H1 (cell line): Measurements from ENCODE around the gene RBM25. TPM values are rescaled to one million over a fixed set of nuclear protein-coding genes. Genes with fewer than 3 reads are reported as not detected.

ENCODE experiments used
- CTCF ChIA-PET: fragments of 300-600 bp; sonication (Branson Sonifier 250); formaldehyde crosslinking; loops from one replicate; lab custom pipeline; 2021; ENCODE audit not compliant: partially characterized antibody; lab: Charles Lee
- POLR2A ChIA-PET: fragments of 300-600 bp; sonication (Branson Sonifier 250); formaldehyde crosslinking; loops from one replicate; lab custom pipeline; 2021; ENCODE audit warnings: inconsistent platforms; ENCODE audit not compliant: partially characterized antibody; lab: Charles Lee
- DNase-seq, 2 experiments: peaks; one replicate each; pipeline versions ENCODE4 v3.0.0 to v3.0.0-alpha.2; 2010 to 2022; ENCODE audit warnings: low spot score in 2 of 2, low read depth in 1 of 2, mixed read lengths in 1 of 2
- FAIRE-seq: peaks from 2 replicates; lab custom pipeline; 2011; peaks lifted over from hg19 to GRCh38; lab: Jason Lieb, UNC
- H2AFZ ChIP-seq: 2 replicates; pipeline ENCODE4 v1.8.1; 2012; ENCODE audit warnings: low read length, inconsistent platforms
- H2AK5ac ChIP-seq: 2 replicates; pipeline ENCODE4 v1.6.1; 2013; ENCODE audit warnings: low read depth, low read length
- H2BK120ac ChIP-seq: replicated peaks from 2 replicates; pipeline ENCODE3; 2013; ENCODE audit warnings: low read depth, low read length, inconsistent platforms
- H2BK12ac ChIP-seq: 2 replicates; pipeline ENCODE4 v1.6.1; 2013; ENCODE audit warnings: low read depth, low read length
- H2BK15ac ChIP-seq: 2 replicates; pipeline ENCODE4 v1.6.1; 2013; ENCODE audit warnings: low read length
- H2BK20ac ChIP-seq: 2 replicates; pipeline ENCODE4 v1.6.1; 2013; ENCODE audit warnings: low read length
- H2BK5ac ChIP-seq: 2 replicates; pipeline ENCODE4 v1.6.1; 2013; ENCODE audit warnings: low read depth, low read length
- H3K14ac ChIP-seq: 2 replicates; pipeline ENCODE4 v1.6.1; 2013; ENCODE audit warnings: inconsistent platforms; ENCODE audit not compliant: insufficient read length
- H3K18ac ChIP-seq: 2 replicates; pipeline ENCODE4 v1.6.1; 2013; ENCODE audit warnings: low read length; ENCODE audit errors: extremely low read depth
- H3K23ac ChIP-seq: 2 replicates; pipeline ENCODE4 v1.6.1; 2013; ENCODE audit warnings: inconsistent platforms; ENCODE audit not compliant: insufficient read length
- H3K23me2 ChIP-seq: 2 replicates; pipeline ENCODE4 v1.6.1; 2013; ENCODE audit warnings: low read depth, low read length
- H3K27ac ChIP-seq: 2 replicates; pipeline ENCODE4 v1.6.1; 2011; ENCODE audit warnings: low read depth, low read length, inconsistent platforms
- H3K27me3 ChIP-seq, 4 experiments: replicated peaks in 1 of 4; 1 replicate in 1 of 4; 2 replicates in 3 of 4; pipeline versions ENCODE4 v1.6.1 to v1.8.1; 2011 to 2013; ENCODE audit warnings: low read length in 3 of 4, mild to moderate bottlenecking in 3 of 4, inconsistent platforms in 2 of 4, mixed read lengths in 2 of 4, moderate library complexity in 1 of 4; ENCODE audit not compliant: control insufficient read depth in 3 of 4, insufficient read depth in 3 of 4; ENCODE audit errors: extremely low read depth in 1 of 4
- H3K36me3 ChIP-seq, 4 experiments: 2 replicates each; pipeline versions ENCODE4 v1.6.1 to v1.8.1; 2011 to 2013; ENCODE audit warnings: mild to moderate bottlenecking in 4 of 4, low read length in 3 of 4, moderate library complexity in 2 of 4, control low read depth in 1 of 4, inconsistent platforms in 1 of 4; ENCODE audit not compliant: insufficient read depth in 4 of 4, control insufficient read depth in 2 of 4
- H3K4ac ChIP-seq: replicated peaks from 2 replicates; pipeline ENCODE3; 2013; ENCODE audit warnings: low read length, low read depth, mixed read lengths, inconsistent platforms; ENCODE audit not compliant: insufficient read length
- H3K4me1 ChIP-seq, 4 experiments: replicated peaks in 1 of 4; 1 replicate in 1 of 4; 2 replicates in 3 of 4; pipeline versions ENCODE4 v1.6.1 to v1.8.1; 2011 to 2013; ENCODE audit warnings: low read length in 3 of 4, inconsistent platforms in 2 of 4, mixed read lengths in 1 of 4; ENCODE audit not compliant: insufficient read depth in 4 of 4, control insufficient read depth in 3 of 4
- H3K4me2 ChIP-seq, 2 experiments: 2 replicates each; pipeline versions ENCODE4 v1.6.1 to v1.8.1; 2011 to 2013; ENCODE audit warnings: low read depth in 2 of 2, low read length in 2 of 2, control low read depth in 1 of 2, inconsistent platforms in 1 of 2, mild to moderate bottlenecking in 1 of 2; ENCODE audit not compliant: insufficient read depth in 1 of 2
- H3K4me3 ChIP-seq, 4 experiments: fragments of 200-600, 300-600 bp in 1 of 4; sonication (generic), shearing (Covaris generic), sonication (Bioruptor Twin) in 1 of 4; 2 replicates each; pipeline versions ENCODE4 v1.5.1 to v1.8.1; 2011 to 2016; ENCODE audit warnings: low read length in 4 of 4, low read depth in 3 of 4, control low read depth in 2 of 4, inconsistent platforms in 2 of 4, mild to moderate bottlenecking in 2 of 4, mixed read lengths in 1 of 4, moderate library complexity in 1 of 4; ENCODE audit not compliant: insufficient read depth in 2 of 4; ENCODE audit errors: extremely low read depth in 1 of 4
- H3K56ac ChIP-seq: replicated peaks from 2 replicates; pipeline ENCODE3; 2013; ENCODE audit warnings: low read depth, mild to moderate bottlenecking, mixed read lengths, low read length, inconsistent platforms; ENCODE audit not compliant: insufficient read length
- H3K79me1 ChIP-seq: 2 replicates; pipeline ENCODE4 v1.6.1; 2013; ENCODE audit warnings: low read depth, low read length, control low read depth
- H3K79me2 ChIP-seq, 2 experiments: 2 replicates each; pipeline versions ENCODE4 v1.6.1 to v1.8.1; 2012 to 2013; ENCODE audit warnings: low read length in 2 of 2, mild to moderate bottlenecking in 2 of 2, inconsistent platforms in 1 of 2; ENCODE audit not compliant: insufficient read depth in 2 of 2, control insufficient read depth in 1 of 2
- H3K9ac ChIP-seq, 4 experiments: replicated peaks in 1 of 4; 1 replicate in 1 of 4; 2 replicates in 3 of 4; pipeline versions ENCODE4 v1.6.1 to v1.8.1; 2011 to 2013; ENCODE audit warnings: low read depth in 3 of 4, low read length in 3 of 4, control low read depth in 2 of 4, mild to moderate bottlenecking in 2 of 4, moderate library complexity in 2 of 4, inconsistent platforms in 1 of 4; ENCODE audit errors: extremely low read depth in 1 of 4
- H3K9me3 ChIP-seq, 2 experiments: 2 replicates each; pipeline versions ENCODE4 v1.6.1 to v1.8.1; 2012 to 2013; ENCODE audit warnings: mild to moderate bottlenecking in 2 of 2, moderate library complexity in 2 of 2, control low read depth in 1 of 2, inconsistent platforms in 1 of 2, low read depth in 1 of 2, low read length in 1 of 2, mixed read lengths in 1 of 2; ENCODE audit not compliant: insufficient read depth in 2 of 2
- H4K20me1 ChIP-seq, 2 experiments: replicated peaks in 1 of 2; 2 replicates each; pipeline versions ENCODE3 to v1.8.1; 2011 to 2013; ENCODE audit warnings: inconsistent platforms in 2 of 2, low read length in 2 of 2, mild to moderate bottlenecking in 1 of 2; ENCODE audit not compliant: insufficient read depth in 2 of 2, control insufficient read depth in 1 of 2
- H4K5ac ChIP-seq: 2 replicates; pipeline ENCODE4 v1.6.1; 2013; ENCODE audit warnings: low read length, low read depth, mixed read lengths, inconsistent platforms; ENCODE audit not compliant: insufficient read length
- H4K8ac ChIP-seq: 2 replicates; pipeline ENCODE4 v1.8.0; 2013; ENCODE audit warnings: mild to moderate bottlenecking, moderate library complexity, low read length, inconsistent platforms; ENCODE audit not compliant: insufficient read depth; ENCODE audit errors: extremely low read depth
- H4K91ac ChIP-seq: replicated peaks from 2 replicates; pipeline ENCODE3; 2013; ENCODE audit warnings: low read length, mixed read lengths, inconsistent platforms; ENCODE audit not compliant: insufficient read length
- CHD1 ChIP-seq: IDR thresholded peaks from 2 replicates; pipeline ENCODE4 v1.6.1; 2012; ENCODE audit warnings: low read depth, low read length, improper control_type of control experiment
- PHF8 ChIP-seq: fragments of 200-600 bp; sonication (generic); conservative IDR thresholded peaks from 2 replicates; pipeline ENCODE4 v1.7.1; 2012; ENCODE audit warnings: low read depth, mild to moderate bottlenecking, inconsistent platforms, low read length, moderate library complexity
- RBBP5 ChIP-seq: IDR thresholded peaks from 2 replicates; pipeline ENCODE4 v1.7.1; 2012; ENCODE audit warnings: low read depth, mild to moderate bottlenecking, inconsistent platforms, low read length, moderate library complexity, borderline replicate concordance
- RNF2 ChIP-seq: fragments of 200-900, 300-1000 bp; sonication (generic); IDR thresholded peaks from 2 replicates; pipeline ENCODE4 v1.7.1; 2016; ENCODE audit warnings: borderline replicate concordance, low read depth, mild to moderate bottlenecking, antibody characterized with exemption, low read length; ENCODE audit not compliant: poor library complexity, severe bottlenecking; ENCODE audit errors: missing control alignments
- WGBS, 2 experiments: shearing (Covaris generic) in 1 of 2; methylation state at CpG; one replicate each; pipeline versions ENCODE4 v1.1.6 to v1.1.7; 2013 to 2015; ENCODE audit warnings: low lambda C conversion rate in 2 of 2, mixed read lengths in 2 of 2, inconsistent platforms in 1 of 2, low coverage in 1 of 2, missing lambda C conversion rate in 1 of 2; ENCODE audit not compliant: insufficient replicate concordance in 2 of 2, insufficient coverage in 1 of 2, insufficient read length in 1 of 2; ENCODE audit errors: extremely low coverage in 1 of 2, missing lambda C conversion rate in 1 of 2; 5-methylcytosine and 5-hydroxymethylcytosine counted together
- polyA plus RNA-seq, 7 experiments: library from polyadenylated mRNA; depleted of rRNA in 3 of 7; stranded (reverse) in 5 of 7; unstranded in 2 of 7; fragments of >200 nt in 5 of 7; fragments of 200-250 nt in 2 of 7; gene quantifications; 1 replicate in 5 of 7; 2 replicates in 1 of 7; 4 replicates in 1 of 7; pipeline versions ENCODE4 v1.2.1 to v1.2.3, GENCODE V29; 2011 to 2013; ENCODE audit warnings: missing spikeins in 2 of 7, mixed read lengths in 2 of 7
- total RNA-seq: library from RNA; stranded (reverse); fragmentation: NEBNext Ultra II Directional; extraction: Animal tissue kit (Norgen Biotek cat#: 25700); gene quantifications from 2 replicates; pipeline ENCODE4 v1.2.1, GENCODE V29; 2021
- TF ChIP-seq, protein P1 (sequence below), 3 experiments: IDR thresholded peaks; 1 replicate in 2 of 3; 2 replicates in 1 of 3; pipeline versions ENCODE4 v1.5.1 to v1.6.1; 2011; ENCODE audit warnings: low read length in 3 of 3, mild to moderate bottlenecking in 3 of 3, inconsistent platforms in 2 of 3, low read depth in 1 of 3, moderate library complexity in 1 of 3; ENCODE audit not compliant: insufficient read depth in 1 of 3; ENCODE audit errors: control extremely low read depth in 1 of 3

Gene RBM25
- total and polyA plus RNA-seq, 2 of the 8 experiments (the other 6 are each of a cell fraction or from before 2014, with no cell fraction given): 25.6 to 134 TPM

DNA sequence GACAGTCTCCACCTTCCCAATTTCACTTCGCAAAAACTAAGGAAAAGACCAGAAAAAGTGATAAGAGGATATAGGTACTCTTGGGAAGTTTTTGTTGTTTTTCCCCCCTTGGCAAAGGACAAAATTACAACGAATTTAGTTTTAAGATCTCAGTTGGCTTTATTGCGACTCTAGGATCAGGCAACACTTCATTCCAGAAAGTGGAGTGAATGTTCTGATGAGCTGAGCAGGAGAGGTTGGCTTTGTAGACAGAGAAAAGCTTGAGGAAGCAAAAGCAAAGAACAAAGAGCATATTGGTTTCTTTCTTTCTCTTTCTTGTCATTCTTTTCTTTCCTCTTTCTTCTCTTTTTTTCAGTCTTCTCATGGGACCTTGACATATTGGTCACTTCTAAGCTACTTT is 30.8 kb upstream of the RBM25 start:
- H3K9ac ChIP-seq: peak overlapping the region in 1 of 4 experiments; percentile 9; a peak in 1 of 7 replicates
- ChIA-PET CTCF (interaction anchor here (0.8 to 2.4 kb wide), 4 partner anchors 9 to 31 kb away, joined by 3 to 6 read pairs (median 4); partner anchors contain the start of gene RBM25), POLR2A (interaction anchor here (0.9 to 1.9 kb wide), 13 partner anchors 11 to 109 kb away, joined by 3 to 34 read pairs (median 3); partner anchors contain the start of genes PSEN1 and RBM25)
- no peak overlapping the region for H3K14ac ChIP-seq
- no peak overlapping the region for H2AK5ac ChIP-seq
- no peak overlapping the region for H4K8ac ChIP-seq
- H3K4me2 ChIP-seq: peak overlapping the region; percentile 44 to 68
- H3K79me1 ChIP-seq: no peaks in the 10 kb centered on the region
- H2BK12ac ChIP-seq: no peak overlapping the region
- peak overlapping the region in 3 of 4 experiments; percentile 10 to 81 (median 26); a peak in 4 of 8 replicates for H3K4me3 ChIP-seq
- H2BK5ac ChIP-seq: no peak overlapping the region
- H2BK20ac ChIP-seq: no peak overlapping the region
- no peaks in the 10 kb centered on the region; a peak in 1 of 7 replicates for H3K4me1 ChIP-seq
- peaks cover 0 to 7% of the 10 kb centered on the region in 2 experiments; a peak in 3 of 4 replicates for H3K79me2 ChIP-seq
- no peak overlapping the region for H3K23ac ChIP-seq
- peak overlapping the region; percentile 82; the same call in 1 of the 2 replicates for H2AFZ ChIP-seq
- TF ChIP-seq, protein P1, sequence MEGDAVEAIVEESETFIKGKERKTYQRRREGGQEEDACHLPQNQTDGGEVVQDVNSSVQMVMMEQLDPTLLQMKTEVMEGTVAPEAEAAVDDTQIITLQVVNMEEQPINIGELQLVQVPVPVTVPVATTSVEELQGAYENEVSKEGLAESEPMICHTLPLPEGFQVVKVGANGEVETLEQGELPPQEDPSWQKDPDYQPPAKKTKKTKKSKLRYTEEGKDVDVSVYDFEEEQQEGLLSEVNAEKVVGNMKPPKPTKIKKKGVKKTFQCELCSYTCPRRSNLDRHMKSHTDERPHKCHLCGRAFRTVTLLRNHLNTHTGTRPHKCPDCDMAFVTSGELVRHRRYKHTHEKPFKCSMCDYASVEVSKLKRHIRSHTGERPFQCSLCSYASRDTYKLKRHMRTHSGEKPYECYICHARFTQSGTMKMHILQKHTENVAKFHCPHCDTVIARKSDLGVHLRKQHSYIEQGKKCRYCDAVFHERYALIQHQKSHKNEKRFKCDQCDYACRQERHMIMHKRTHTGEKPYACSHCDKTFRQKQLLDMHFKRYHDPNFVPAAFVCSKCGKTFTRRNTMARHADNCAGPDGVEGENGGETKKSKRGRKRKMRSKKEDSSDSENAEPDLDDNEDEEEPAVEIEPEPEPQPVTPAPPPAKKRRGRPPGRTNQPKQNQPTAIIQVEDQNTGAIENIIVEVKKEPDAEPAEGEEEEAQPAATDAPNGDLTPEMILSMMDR (IDR thresholded peaks at IDR 0.05; ENCODE audit: control extremely low read depth in 1 of 3, insufficient read depth in 1 of 3, low read depth in 1 of 3, low read length in 3 of 3): no peak
- TF ChIP-seq PHF8: no peak
- no peak for TF ChIP-seq RNF2
- no peak for TF ChIP-seq CHD1
- TF ChIP-seq RBBP5: no peak
- TF ChIP-seq, all 59 proteins: peak for 0
- Histone ChIP-seq H2BK15ac (no peak overlapping the region), H2BK120ac (no peak overlapping the region), H4K5ac (peak overlapping the region; percentile 5), H4K91ac (no peak overlapping the region), H3K36me3 (peaks cover 0 to 12% (median 6%) of the 10 kb centered on the region in 4 experiments; a peak in 4 of 8 replicates), H3K18ac (no peak overlapping the region), H3K9me3 (no peaks in the 10 kb centered on the region), H3K23me2 (no peaks in the 10 kb centered on the region), H4K20me1 (no peaks in the 10 kb centered on the region), H3K27ac (peak overlapping the region; percentile 20; the same call in 1 of the 2 replicates), H3K56ac (no peak overlapping the region), H3K4ac (no peak overlapping the region), H3K27me3 (no peaks in the 10 kb centered on the region)
- FAIRE-seq (no peak), DNase-seq (no peak)
- 56% methylated on average over 3 of the region's 3 CpGs; no CpG with 5 or more reads in 1 of the 2 experiments for WGBS, 2 experiments
